ENCODE data around the gene CBFA2T2.
"Not testable (repeated sequence)": the region's sequence is repeated elsewhere in the genome, so short reads cannot be mapped to it uniquely, and the experiment has no call there.

The CBFA2T2 gene

GRCh38 chr20:33508015-33508414 is 18.1 kb downstream of the CBFA2T2 start:
- DNase-seq, result not testable (repeated sequence)

DNA sequence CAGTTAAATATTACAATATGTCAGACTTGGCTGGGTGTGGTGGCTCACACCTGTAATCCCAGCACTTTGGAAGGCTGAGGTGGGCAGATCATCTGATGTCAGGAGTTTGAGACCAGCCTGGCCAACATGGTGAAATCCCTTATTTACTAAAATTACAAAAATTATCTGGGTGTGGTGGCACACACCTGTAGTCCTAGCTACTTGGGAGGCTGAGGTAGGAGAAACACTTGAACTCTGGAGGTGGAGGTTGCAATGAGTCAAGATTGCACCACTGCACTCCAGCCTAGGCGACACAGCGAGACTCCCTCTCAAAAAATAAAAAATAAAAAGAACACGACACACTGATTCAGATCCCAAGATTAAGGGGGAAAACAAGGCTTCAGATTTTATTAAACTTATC is 19.2 kb downstream of the CBFA2T2 start:
- not testable (repeated sequence) for DNase-seq

- not testable (repeated sequence) for DNase-seq
These were observed 22.0 kb downstream of the CBFA2T2 start for GRCh38 chr20:33511876-33512275.

- no peak for DNase-seq
These were observed 25.8 kb downstream of the CBFA2T2 start for GRCh38 chr20:33515569-33516216.

GRCh38 chr20:33516882-33517281 is 27.0 kb downstream of the CBFA2T2 start:
- peak; percentile 13 for DNase-seq

DNA sequence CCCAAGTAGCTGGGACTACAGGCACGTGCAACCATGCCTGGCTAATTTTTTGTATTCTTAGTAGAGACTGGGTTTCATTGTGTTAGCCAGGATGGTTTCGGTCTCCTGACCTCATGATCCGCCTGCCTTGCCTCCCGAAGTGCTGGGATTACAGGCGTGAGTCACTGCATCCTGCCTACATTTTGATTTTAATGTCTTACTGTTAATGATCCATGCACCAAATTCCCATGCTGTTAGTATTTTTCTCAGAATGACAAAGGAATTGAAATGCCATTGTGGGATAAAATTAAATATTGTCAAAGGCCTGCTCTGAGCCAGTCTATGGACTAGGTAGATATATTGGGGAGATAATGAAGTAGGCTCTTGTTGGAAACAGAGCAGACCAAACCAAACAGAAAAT is 28.2 kb downstream of the CBFA2T2 start:
- no peak for DNase-seq

- DNase-seq, result peak; percentile 99
These were observed 31.6 kb downstream of the CBFA2T2 start for GRCh38 chr20:33521461-33521860.

GRCh38 chr20:33522256-33522820 is 32.4 kb downstream of the CBFA2T2 start:
- DNase-seq, result no peak

GRCh38 chr20:33524261-33524660 is 34.4 kb downstream of the CBFA2T2 start:
- DNase-seq, result no peak

GRCh38 chr20:33526769-33527168 is 36.9 kb downstream of the CBFA2T2 start:
- no peak for DNase-seq

DNA sequence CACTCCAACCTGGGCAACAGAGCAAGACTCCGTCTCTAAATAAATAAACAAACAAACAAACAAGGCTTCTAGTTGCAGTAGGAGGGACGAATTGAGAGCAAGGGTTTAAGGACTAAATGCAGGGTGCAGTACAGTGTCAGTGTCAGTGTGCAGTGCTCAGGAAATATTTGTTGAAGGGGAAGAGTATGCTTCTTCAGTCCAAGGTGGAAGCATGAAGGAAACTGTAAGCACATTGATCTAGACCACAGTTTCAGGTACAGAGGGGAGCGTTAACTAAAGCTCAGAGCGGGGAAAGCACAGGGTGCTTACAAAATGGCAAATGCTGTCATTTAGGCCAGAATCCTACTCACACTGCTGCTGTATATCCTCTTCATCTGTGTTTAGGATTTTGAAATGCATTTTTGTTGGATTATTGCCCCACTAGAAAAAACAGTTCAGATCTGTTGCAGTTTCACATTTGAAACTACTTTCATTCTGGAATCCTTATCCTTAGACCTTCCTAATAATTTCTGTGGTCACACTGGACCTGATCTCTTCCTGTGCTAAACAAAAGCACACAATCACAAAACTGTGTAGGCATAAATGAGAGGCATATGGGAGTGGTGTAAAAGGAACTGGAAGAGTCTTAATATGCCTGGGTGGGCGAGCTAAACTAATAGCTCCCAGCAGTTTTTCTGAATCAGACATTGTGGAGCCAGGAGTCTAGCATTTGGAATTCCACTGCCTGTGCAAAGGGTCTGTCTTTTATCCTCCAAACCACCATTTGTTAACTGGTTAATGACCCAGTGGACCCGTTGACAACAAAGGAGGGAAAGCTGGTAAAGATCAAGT is 41.4 kb downstream of the CBFA2T2 start:
- no peak for DNase-seq

GRCh38 chr20:33531885-33532284 is 42.0 kb downstream of the CBFA2T2 start:
- DNase-seq, result no peak

GRCh38 chr20:33532753-33533459 is 43.0 kb downstream of the CBFA2T2 start:
- no peak for DNase-seq

- not testable (repeated sequence) for DNase-seq
These were observed 45.8 kb downstream of the CBFA2T2 start for GRCh38 chr20:33535717-33536116.

- no peak for DNase-seq
These were observed 47.7 kb downstream of the CBFA2T2 start for GRCh38 chr20:33537608-33538007.

GRCh38 chr20:33539129-33539528 is 49.2 kb downstream of the CBFA2T2 start:
- no peak for DNase-seq

- no peak for DNase-seq
These were observed 50.5 kb downstream of the CBFA2T2 start for GRCh38 chr20:33540427-33540826.

- DNase-seq, result no peak
These were observed 51.2 kb downstream of the CBFA2T2 start for GRCh38 chr20:33541074-33541473.

DNA sequence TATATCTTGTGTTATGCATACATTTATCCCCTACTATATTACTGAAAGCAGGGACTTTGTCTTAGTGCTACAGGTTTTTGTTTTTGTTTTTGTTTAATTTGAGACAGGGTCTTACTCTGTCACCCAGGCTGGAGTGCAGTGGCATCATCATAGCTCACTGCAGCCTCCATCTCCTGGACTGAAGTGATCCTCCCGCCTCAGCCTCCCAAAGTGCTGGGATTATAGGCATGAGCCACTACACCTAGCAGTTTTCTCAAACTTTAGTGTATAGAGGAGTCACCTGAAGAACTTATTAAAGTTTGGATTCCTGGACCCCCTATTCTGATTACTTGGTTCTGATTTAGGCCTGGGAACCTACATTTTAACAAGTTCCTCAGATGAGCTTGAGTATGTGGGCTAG is 51.9 kb downstream of the CBFA2T2 start:
- no peak for DNase-seq

- DNase-seq, result no peak
These were observed 55.9 kb downstream of the CBFA2T2 start for GRCh38 chr20:33545763-33546162.

- no peak for DNase-seq
These were observed 59.5 kb downstream of the CBFA2T2 start for GRCh38 chr20:33549229-33549999.

- DNase-seq, result no peak
These were observed 61.9 kb downstream of the CBFA2T2 start for GRCh38 chr20:33551778-33552177.

DNA sequence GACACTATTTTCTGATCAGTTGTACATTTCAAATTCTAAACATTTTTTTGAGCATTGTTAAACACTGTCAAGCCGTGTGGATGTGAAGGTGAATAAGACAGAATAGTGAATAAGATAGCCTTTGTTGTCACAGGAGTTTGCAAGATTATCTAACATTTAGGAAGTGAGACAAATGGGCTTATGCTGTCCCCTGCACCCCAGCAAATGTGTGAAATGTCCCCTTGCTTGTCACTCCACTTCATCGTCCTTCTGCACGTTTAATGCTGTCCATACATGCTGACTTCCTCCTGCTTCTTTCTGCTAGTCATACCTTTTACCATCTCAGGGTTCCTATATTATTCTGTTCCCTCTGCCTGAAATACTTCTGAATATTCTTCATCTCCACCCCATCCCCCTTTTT is 62.6 kb downstream of the CBFA2T2 start:
- no peak for DNase-seq

Measured in DMS153 (cell line).